Calu3 (cell line): ENCODE measurements around the gene LRMDA. TPM values are rescaled to one million over a fixed set of nuclear protein-coding genes. Genes with fewer than 3 reads are reported as not detected.

ENCODE experiments used
- BruUV-seq: library from RNA; stranded (reverse); fragments of 400-500 nt; replicated peaks from 2 replicates; lab custom pipeline; 2021; lab: Mats Ljungman, UMichigan
- CTCF ChIA-PET: fragments of 300-600 bp; sonication (Branson Sonifier 250); formaldehyde crosslinking; loops from one replicate; lab custom pipeline; 2022; ENCODE audit warnings: antibody characterized with exemption; lab: Charles Lee
- DNase-seq: peaks from one replicate; pipeline ENCODE4 v3.0.0; 2022
- H3K27ac Mint-ChIP-seq: one replicate; pipeline ENCODE4 v1.8.0; 2022; ENCODE audit warnings: mixed read lengths; ENCODE audit not compliant: unreplicated experiment
- H3K27me3 Mint-ChIP-seq: one replicate; pipeline ENCODE4 v1.8.0; 2022; ENCODE audit warnings: mixed read lengths; ENCODE audit not compliant: unreplicated experiment
- H3K36me3 Mint-ChIP-seq: one replicate; pipeline ENCODE4 v1.8.0; 2022; ENCODE audit warnings: mild to moderate bottlenecking, moderate library complexity, mixed read lengths; ENCODE audit not compliant: insufficient read depth, unreplicated experiment
- H3K4me1 Mint-ChIP-seq: one replicate; pipeline ENCODE4 v1.8.0; 2022; ENCODE audit warnings: mild to moderate bottlenecking, low read depth, mixed read lengths; ENCODE audit not compliant: unreplicated experiment
- H3K4me3 Mint-ChIP-seq: one replicate; pipeline ENCODE4 v1.8.0; 2022; ENCODE audit warnings: mild to moderate bottlenecking, low read depth, moderate library complexity, mixed read lengths; ENCODE audit not compliant: unreplicated experiment
- H3K9me3 Mint-ChIP-seq: one replicate; pipeline ENCODE4 v1.8.0; 2022; ENCODE audit warnings: low read depth, mixed read lengths; ENCODE audit not compliant: unreplicated experiment
- CTCF ChIP-seq: fragments of 200-600 bp; IDR thresholded peaks from one replicate; pipeline ENCODE4 v1.8.0; 2022; ENCODE audit warnings: antibody characterized with exemption; ENCODE audit not compliant: unreplicated experiment
- intact Hi-C: fragments of 100-400 bp; cut with micrococcal nuclease; formaldehyde crosslinking; loops from one replicate; pipeline ENCODE4 v1.10.0; 2022; ENCODE audit not compliant: unreplicated experiment
- total RNA-seq: library from RNA; stranded (reverse); gene quantifications from 2 replicates; pipeline ENCODE4 v1.2.3, GENCODE V29; 2022

The LRMDA gene
- total RNA-seq, 1 experiment from 2014 or later: 7.6 TPM

DNA sequence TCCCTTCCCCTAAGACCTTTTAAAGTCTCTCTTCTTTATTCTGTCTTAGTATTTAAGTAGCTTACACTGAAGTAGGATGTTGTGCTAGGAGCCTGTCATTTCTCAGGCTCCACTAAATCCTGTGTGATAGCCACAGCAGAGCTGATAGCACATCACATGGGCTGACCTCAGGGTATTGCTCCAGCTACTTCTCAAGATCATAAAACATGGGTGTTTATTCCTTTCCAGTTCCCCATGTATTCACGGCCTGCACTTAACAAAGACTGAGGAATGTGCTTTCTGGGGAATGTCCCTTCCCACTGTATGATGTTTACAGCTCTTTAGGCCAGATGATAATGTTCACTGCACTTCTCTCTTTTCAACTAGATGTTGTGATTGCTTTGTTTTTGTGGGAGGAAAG lies 1119.4 kb downstream of the LRMDA start:
- no peak for DNase-seq
- Mint-ChIP-seq H3K36me3 (no peaks in the 10 kb centered on the region), H3K4me3 (no peak overlapping the region), H3K27ac (no peak overlapping the region), H3K27me3 (peaks cover 8% of the 10 kb centered on the region), H3K4me1 (no peaks in the 10 kb centered on the region), H3K9me3 (no peaks in the 10 kb centered on the region)
- CTCF ChIA-PET: no interaction called here
- no peak for TF ChIP-seq CTCF
- no TSS peak for BruUV-seq
- intact Hi-C loops: no loop called here

DNA sequence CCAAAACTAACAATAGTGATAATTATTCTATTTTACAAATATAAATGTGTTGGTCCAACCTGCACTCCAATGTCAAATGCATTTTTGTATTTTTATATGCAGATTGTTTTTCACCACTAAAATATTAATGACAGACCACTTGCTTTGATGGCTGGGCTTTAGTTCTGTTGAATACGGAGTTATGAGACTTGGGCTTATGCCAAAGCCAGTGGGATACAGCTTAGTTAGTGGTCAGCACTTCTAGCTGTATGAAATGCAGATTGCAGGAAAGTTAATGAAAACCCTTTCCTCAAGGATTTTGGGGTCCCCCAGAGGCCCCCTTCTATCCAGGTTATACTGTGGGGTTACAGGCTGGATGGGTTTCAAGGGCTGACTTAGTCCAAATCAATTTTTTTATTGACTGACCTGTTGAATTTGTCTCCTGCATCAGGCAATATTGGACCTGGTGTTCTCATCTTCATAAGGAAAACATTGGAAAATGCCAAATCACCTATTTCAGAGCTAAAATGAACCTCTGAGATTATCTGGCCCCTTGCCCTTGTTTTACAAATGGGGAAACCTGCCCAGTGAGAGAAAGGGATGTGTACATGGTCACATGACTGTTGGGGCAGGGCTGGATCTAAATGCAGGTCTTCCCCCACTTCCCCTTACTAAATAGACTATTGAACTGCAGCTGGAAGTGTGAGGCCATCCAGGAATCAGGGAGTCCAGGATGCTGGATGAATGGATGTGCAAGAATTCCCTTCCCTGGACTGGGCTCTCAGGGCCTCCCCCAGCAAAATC lies 1120.9 kb downstream of the LRMDA start:
- Mint-ChIP-seq H3K9me3 (peaks cover 6% of the 10 kb centered on the region), H3K27me3 (peaks cover 8% of the 10 kb centered on the region), H3K36me3 (no peaks in the 10 kb centered on the region), H3K4me3 (no peak overlapping the region), H3K27ac (no peak overlapping the region), H3K4me1 (no peaks in the 10 kb centered on the region)
- no peak for DNase-seq
- no peak for TF ChIP-seq CTCF
- no TSS peak for BruUV-seq
- intact Hi-C loops: no loop called here
- CTCF ChIA-PET: no interaction called here

GRCh38 chr10:76553263-76554032 lies 1122.0 kb downstream of the LRMDA start:
- no peaks in the 10 kb centered on the region for H3K4me1 Mint-ChIP-seq
- no peak overlapping the region for H3K27ac Mint-ChIP-seq
- TF ChIP-seq CTCF: no peak
- no peak overlapping the region for H3K4me3 Mint-ChIP-seq
- CTCF ChIA-PET: no interaction called here
- H3K27me3 Mint-ChIP-seq: peaks cover 8% of the 10 kb centered on the region
- peaks cover 9% of the 10 kb centered on the region for H3K9me3 Mint-ChIP-seq
- intact Hi-C loops: no loop called here
- H3K36me3 Mint-ChIP-seq: no peaks in the 10 kb centered on the region
- DNase-seq: no peak
- BruUV-seq: no TSS peak

DNA sequence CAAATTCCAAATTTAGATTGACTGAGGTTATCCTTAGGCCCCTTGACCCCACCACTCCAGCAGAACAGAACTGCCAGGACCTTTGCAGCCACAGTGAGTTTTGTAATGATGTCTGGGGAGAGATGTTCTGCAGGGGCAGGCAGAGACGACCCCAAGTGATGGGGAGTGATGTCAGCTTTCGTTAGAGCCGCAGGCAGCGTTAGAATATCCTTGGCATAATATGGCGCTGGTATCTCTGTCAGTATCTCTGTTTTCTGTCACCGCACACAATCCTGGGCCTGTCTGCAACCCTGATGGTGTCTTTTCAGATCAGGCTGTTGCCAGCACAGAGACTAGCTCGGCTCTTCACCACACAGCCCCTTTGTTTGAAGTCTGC lies 1122.6 kb downstream of the LRMDA start:
- Mint-ChIP-seq H3K27me3 (peaks cover 6% of the 10 kb centered on the region), H3K9me3 (peaks cover 9% of the 10 kb centered on the region), H3K36me3 (no peaks in the 10 kb centered on the region), H3K4me3 (no peak overlapping the region), H3K27ac (no peak overlapping the region), H3K4me1 (no peaks in the 10 kb centered on the region)
- no peak for TF ChIP-seq CTCF
- BruUV-seq: no TSS peak
- CTCF ChIA-PET: no interaction called here
- intact Hi-C loops: no loop called here
- no peak for DNase-seq
